ENCODE measurements around the gene WDR55.

- no peak for TF ChIP-seq CTCF (conservative IDR thresholded peaks at IDR 0.05)
- TF ChIP-seq EZH2 (IDR thresholded peaks at IDR 0.05; ENCODE audit: low read depth) = no peak
These were observed 29.6 kb downstream of the WDR55 start for GRCh38 chr5:140694276-140694675.
